Measurements from ENCODE around the gene STX17. TPM values are rescaled to one million over a fixed set of nuclear protein-coding genes. Genes with fewer than 3 reads are reported as not detected.

STX17 gene
- total RNA-seq: 54.9 TPM

GRCh38 chr9:99906403-99907207 lies at the start of gene STX17:
Gene STX17, plus strand, starts transcription at chr9:99906654. Its CDS starts 8,586 bp downstream, at chr9:99915240.

Other genes starting within 250 kb of the STX17 start
- 4.3 TPM for gene NR4A3, start 84.8 kb upstream of the STX17 start, total RNA-seq
- gene ERP44, start 192.3 kb downstream of the STX17 start, total RNA-seq: 15.8 TPM
- gene INVS, start 192.6 kb downstream of the STX17 start, total RNA-seq: 44.1 TPM